Thoracic aorta (tissue), 2 donors: ENCODE measurements around the gene IGSF6. TPM values are rescaled to one million over a fixed set of nuclear protein-coding genes. Genes with fewer than 3 reads are reported as not detected.
"Not testable (repeated sequence)": the region's sequence is repeated elsewhere in the genome, so short reads cannot be mapped to it uniquely, and the experiment has no call there.

Experiments used
- ATAC-seq: fragments of 150-250 bp; one replicate; pipeline ENCODE4 v1.8.0; 2017; ENCODE audit warnings: low read depth; ENCODE audit not compliant: insufficient number of reproducible peaks, low FRiP score
- DNase-seq: peaks from one replicate; pipeline ENCODE4 v3.0.0-alpha.2; 2020; ENCODE audit warnings: low spot score
- H3K27ac ChIP-seq, 2 donors: fragments of 200-600 bp; sonication (generic); 1 replicate in 1 of 2; 2 replicates in 1 of 2; pipeline ENCODE4 v1.5.1; 2016; ENCODE audit warnings: mild to moderate bottlenecking in 2 of 2, moderate library complexity in 2 of 2
- H3K27me3 ChIP-seq: fragments of 200-600 bp; sonication (generic); replicated peaks from 2 replicates; pipeline ENCODE4 v1.6.0; 2016; ENCODE audit warnings: mild to moderate bottlenecking; ENCODE audit not compliant: insufficient read depth
- H3K36me3 ChIP-seq: fragments of 200-600 bp; sonication (generic); one replicate; pipeline ENCODE4 v1.5.1; 2016
- H3K4me1 ChIP-seq, 2 donors: fragments of 200-600 bp; sonication (generic); 1 replicate in 1 of 2; 2 replicates in 1 of 2; pipeline versions ENCODE4 v1.5.1 to v1.6.0; 2016; ENCODE audit warnings: low read depth in 2 of 2, mild to moderate bottlenecking in 1 of 2; ENCODE audit not compliant: control insufficient read depth in 1 of 2
- H3K4me3 ChIP-seq: fragments of 200-600 bp; sonication (generic); 2 replicates; pipeline ENCODE4 v1.5.1; 2016; ENCODE audit warnings: mild to moderate bottlenecking
- H3K9me3 ChIP-seq: fragments of 200-600 bp; sonication (generic); 2 replicates; pipeline ENCODE4 v1.5.1; 2016
- total RNA-seq, 2 donors: library from RNA; depleted of rRNA; stranded (reverse); fragments of >200 nt; gene quantifications; one replicate each; pipeline versions ENCODE4 v1.1.0 to v1.2.3, GENCODE V29; 2016
- TF ChIP-seq, protein P1 (sequence below): fragments of 200-600 bp; sonication (generic); IDR thresholded peaks from one replicate; pipeline ENCODE4 v1.5.1; 2019; ENCODE audit warnings: antibody characterized with exemption

IGSF6 gene
- total RNA-seq, 2 donors from 2014 or later: 4.2 to 4.3 TPM

DNA sequence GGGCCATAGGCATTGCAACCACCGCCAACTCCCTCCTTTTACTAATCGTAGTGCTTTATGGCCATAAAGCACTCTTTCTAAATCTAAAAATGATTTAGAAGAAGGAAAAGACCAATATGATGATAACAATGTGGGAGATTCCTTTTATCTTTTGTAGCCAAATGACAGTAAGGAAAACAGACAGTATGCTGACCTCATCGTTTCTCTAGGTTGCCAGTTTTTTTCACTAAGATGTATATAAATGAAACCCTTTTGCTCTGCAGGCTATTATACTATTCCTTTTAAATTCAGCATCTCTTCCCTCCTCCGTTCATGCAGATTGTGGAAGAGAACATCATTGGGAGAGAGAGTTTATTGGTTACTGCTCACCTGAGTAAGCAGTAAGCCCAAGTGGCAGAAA, 36.7 kb upstream of the IGSF6 start:
- H3K27ac ChIP-seq: no peak overlapping the region
- H3K27me3 ChIP-seq: no peaks in the 10 kb centered on the region
- ATAC-seq (no peak), DNase-seq (no peak)
- H3K9me3 ChIP-seq: no peaks in the 10 kb centered on the region
- H3K36me3 ChIP-seq: no peaks in the 10 kb centered on the region
- H3K4me1 ChIP-seq: no peaks in the 10 kb centered on the region
- no peak overlapping the region for H3K4me3 ChIP-seq
- TF ChIP-seq, protein P1, sequence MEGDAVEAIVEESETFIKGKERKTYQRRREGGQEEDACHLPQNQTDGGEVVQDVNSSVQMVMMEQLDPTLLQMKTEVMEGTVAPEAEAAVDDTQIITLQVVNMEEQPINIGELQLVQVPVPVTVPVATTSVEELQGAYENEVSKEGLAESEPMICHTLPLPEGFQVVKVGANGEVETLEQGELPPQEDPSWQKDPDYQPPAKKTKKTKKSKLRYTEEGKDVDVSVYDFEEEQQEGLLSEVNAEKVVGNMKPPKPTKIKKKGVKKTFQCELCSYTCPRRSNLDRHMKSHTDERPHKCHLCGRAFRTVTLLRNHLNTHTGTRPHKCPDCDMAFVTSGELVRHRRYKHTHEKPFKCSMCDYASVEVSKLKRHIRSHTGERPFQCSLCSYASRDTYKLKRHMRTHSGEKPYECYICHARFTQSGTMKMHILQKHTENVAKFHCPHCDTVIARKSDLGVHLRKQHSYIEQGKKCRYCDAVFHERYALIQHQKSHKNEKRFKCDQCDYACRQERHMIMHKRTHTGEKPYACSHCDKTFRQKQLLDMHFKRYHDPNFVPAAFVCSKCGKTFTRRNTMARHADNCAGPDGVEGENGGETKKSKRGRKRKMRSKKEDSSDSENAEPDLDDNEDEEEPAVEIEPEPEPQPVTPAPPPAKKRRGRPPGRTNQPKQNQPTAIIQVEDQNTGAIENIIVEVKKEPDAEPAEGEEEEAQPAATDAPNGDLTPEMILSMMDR: no peak

DNA sequence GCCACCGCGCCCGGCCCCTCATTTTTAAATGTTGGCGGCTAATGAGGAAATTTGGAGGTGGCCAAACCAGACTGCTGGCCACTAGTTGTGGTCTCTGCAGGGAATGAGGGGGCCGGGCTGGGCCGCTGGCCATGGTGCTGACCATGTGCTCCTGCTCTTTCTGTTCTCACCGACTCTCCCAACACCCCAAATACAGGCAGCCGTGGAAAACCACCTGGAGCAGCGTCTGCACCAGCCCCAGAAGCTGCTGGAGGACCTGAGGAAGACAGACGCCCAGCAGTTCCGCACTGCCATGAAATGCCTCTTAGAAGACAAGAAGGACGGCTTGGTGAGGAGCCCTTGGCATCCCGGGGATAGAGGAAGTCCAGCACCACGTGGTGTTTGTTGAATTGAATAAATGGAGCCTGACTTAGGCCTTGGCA, 32.6 kb upstream of the IGSF6 start:
- H3K4me3 ChIP-seq: no peak overlapping the region
- no peaks in the 10 kb centered on the region for H3K27me3 ChIP-seq
- no peak for ATAC-seq
- no peaks in the 10 kb centered on the region for H3K36me3 ChIP-seq
- H3K27ac ChIP-seq: no peak overlapping the region
- no peak for DNase-seq
- no peaks in the 10 kb centered on the region for H3K9me3 ChIP-seq
- TF ChIP-seq, protein P1: no peak
- no peaks in the 10 kb centered on the region for H3K4me1 ChIP-seq

DNA sequence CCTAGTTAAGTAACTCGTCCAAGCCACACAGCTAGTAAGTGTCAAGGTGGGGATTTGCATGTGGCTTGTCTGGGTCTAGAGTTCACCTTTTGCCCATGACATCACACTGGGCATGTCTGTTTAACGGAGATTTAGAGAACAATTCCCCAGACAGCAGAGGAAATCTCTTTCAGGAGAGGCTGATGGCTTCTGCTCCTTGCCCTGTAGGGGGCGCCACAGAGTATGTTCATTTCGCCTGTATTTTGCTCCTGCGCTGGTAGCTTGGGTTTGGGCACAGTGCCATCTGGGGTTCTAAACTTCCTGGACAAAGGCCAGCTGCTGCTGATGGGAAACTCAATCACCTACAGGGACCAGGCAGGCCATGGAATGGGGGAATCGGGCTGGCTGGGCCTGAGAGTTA, 31.8 kb upstream of the IGSF6 start:
- Histone ChIP-seq H3K36me3 (no peaks in the 10 kb centered on the region), H3K9me3 (no peaks in the 10 kb centered on the region), H3K27ac (no peak overlapping the region), H3K4me1 (no peaks in the 10 kb centered on the region), H3K4me3 (no peak overlapping the region), H3K27me3 (no peaks in the 10 kb centered on the region)
- ATAC-seq (no peak), DNase-seq (no peak)
- TF ChIP-seq, protein P1: no peak

DNA sequence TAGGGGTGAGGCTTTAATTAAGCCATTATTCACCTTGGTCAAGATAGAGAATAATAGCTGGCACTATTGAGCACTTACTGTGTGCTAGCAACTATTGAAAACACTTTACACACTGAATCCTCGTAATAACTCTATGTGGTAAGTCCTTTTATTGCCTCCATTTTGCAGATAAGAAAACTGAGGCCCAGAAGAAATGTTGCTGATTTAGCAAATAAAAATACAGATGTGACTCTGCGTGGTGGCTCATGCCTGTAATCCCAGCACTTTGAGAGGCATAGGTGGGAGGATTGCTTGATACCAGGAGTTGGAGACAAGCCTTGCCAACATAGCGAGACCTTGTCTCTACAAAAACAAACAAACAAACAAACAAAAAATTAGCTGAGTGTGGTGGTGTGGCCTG, 30.8 kb upstream of the IGSF6 start:
- ATAC-seq (no peak), DNase-seq (no peak)
- TF ChIP-seq, protein P1: no peak
- Histone ChIP-seq H3K27ac (no peak overlapping the region), H3K4me1 (no peaks in the 10 kb centered on the region), H3K9me3 (no peaks in the 10 kb centered on the region), H3K27me3 (no peaks in the 10 kb centered on the region), H3K36me3 (no peaks in the 10 kb centered on the region), H3K4me3 (no peak overlapping the region)

DNA sequence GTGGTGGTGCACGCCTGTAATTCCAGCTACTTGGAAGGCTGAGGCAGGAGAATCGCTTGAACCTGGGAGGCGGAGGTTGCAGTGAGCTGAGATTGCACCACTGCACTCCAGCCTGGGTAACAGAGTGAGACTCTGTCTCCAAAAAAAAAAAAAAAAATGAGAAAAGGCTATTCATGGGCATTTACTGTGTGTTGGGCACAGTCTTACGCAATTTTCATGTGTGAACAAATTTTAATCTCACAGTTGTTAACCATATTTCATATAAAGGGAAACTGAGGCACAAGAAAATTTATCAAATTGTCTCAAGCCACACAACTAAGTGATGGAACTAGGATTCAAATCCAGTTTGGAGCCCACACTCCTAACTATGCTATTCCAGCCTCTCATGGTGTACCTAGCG, 28.3 kb upstream of the IGSF6 start:
- not testable (repeated sequence) for H3K27ac ChIP-seq, H3K36me3 ChIP-seq, H3K27me3 ChIP-seq, H3K4me3 ChIP-seq, H3K9me3 ChIP-seq, DNase-seq, ATAC-seq, H3K4me1 ChIP-seq

DNA sequence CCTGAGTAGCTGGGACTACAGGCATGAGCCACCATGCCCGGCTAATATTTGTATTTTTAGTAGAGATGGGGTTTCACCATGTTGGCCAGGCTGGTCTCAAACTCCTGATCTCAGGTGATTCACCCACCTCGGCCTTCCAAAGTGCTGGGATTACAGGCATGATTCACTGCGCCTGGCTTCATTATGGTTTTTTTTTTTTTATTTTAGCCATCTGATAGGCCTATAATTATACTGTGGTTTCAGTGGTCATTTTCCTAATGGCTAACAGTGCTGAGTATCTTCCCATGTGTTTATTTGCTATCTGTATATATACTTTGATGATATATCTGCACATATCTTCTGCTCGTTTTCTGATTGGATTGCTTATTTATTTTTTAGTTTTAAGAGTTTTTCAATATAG, 22.0 kb upstream of the IGSF6 start:
- H3K9me3 ChIP-seq, H3K4me1 ChIP-seq, ATAC-seq, H3K27me3 ChIP-seq, DNase-seq, H3K4me3 ChIP-seq, H3K27ac ChIP-seq, H3K36me3 ChIP-seq: not testable (repeated sequence)
